WI38 (cell line): ENCODE data around the gene MPPED1.

Experiments
- H3K4me3 ChIP-seq: 2 replicates; pipeline ENCODE4 v1.5.1; 2011; ENCODE audit warnings: low read depth, mild to moderate bottlenecking, control low read depth, low read length
- CTCF ChIP-seq: IDR thresholded peaks from 2 replicates; pipeline ENCODE4 v1.5.1; 2012; ENCODE audit warnings: low read depth, mild to moderate bottlenecking, control low read depth, low read length

The MPPED1 gene

GRCh38 chr22:43393844-43394474 lies 17.9 kb upstream of the MPPED1 start:
- H3K4me3 ChIP-seq = no peak overlapping the region
- TF ChIP-seq CTCF = no peak

- no peak overlapping the region for H3K4me3 ChIP-seq
- TF ChIP-seq CTCF = no peak
These were observed 16.6 kb upstream of the MPPED1 start for GRCh38 chr22:43395086-43395695.

GRCh38 chr22:43396321-43396933 lies 15.4 kb upstream of the MPPED1 start:
- no peak overlapping the region for H3K4me3 ChIP-seq
- no peak for TF ChIP-seq CTCF

- no peak for TF ChIP-seq CTCF
- H3K4me3 ChIP-seq = no peak overlapping the region
These were observed 14.8 kb upstream of the MPPED1 start for GRCh38 chr22:43396934-43397457.

GRCh38 chr22:43397766-43398165 lies 14.0 kb upstream of the MPPED1 start:
- H3K4me3 ChIP-seq = no peak overlapping the region
- TF ChIP-seq CTCF = no peak

GRCh38 chr22:43398246-43398645 lies 13.6 kb upstream of the MPPED1 start:
- TF ChIP-seq CTCF = no peak
- no peak overlapping the region for H3K4me3 ChIP-seq

- no peak for TF ChIP-seq CTCF
- no peak overlapping the region for H3K4me3 ChIP-seq
These were observed 12.9 kb upstream of the MPPED1 start for GRCh38 chr22:43398910-43399309.
